Ovary (tissue), 3 donors: ENCODE data around the gene SYT2.

Experiments
- POLR2A ChIP-seq: fragments of 450-650 bp; IDR thresholded peaks from one replicate; pipeline ENCODE4 v1.6.1; 2017; ENCODE audit warnings: antibody characterized with exemption, mild to moderate bottlenecking, moderate library complexity
- TF ChIP-seq, protein P1 (sequence below), 3 donors: fragments of 450-650 bp in 2 of 3; fragments of 200-600 bp in 1 of 3; IDR thresholded peaks; one replicate each; pipeline versions ENCODE4 v1.5.1 to v1.8.0; 2016 to 2022; ENCODE audit warnings: antibody characterized with exemption in 3 of 3, mild to moderate bottlenecking in 1 of 3
- donor health status: DM: no; HTN: no; CAD: no.

- TF ChIP-seq, protein P1, sequence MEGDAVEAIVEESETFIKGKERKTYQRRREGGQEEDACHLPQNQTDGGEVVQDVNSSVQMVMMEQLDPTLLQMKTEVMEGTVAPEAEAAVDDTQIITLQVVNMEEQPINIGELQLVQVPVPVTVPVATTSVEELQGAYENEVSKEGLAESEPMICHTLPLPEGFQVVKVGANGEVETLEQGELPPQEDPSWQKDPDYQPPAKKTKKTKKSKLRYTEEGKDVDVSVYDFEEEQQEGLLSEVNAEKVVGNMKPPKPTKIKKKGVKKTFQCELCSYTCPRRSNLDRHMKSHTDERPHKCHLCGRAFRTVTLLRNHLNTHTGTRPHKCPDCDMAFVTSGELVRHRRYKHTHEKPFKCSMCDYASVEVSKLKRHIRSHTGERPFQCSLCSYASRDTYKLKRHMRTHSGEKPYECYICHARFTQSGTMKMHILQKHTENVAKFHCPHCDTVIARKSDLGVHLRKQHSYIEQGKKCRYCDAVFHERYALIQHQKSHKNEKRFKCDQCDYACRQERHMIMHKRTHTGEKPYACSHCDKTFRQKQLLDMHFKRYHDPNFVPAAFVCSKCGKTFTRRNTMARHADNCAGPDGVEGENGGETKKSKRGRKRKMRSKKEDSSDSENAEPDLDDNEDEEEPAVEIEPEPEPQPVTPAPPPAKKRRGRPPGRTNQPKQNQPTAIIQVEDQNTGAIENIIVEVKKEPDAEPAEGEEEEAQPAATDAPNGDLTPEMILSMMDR (IDR thresholded peaks at IDR 0.05) = no peak
- TF ChIP-seq POLR2A = no peak
Observed at GRCh38 chr1:202584707-202585589, 125.3 kb downstream of the SYT2 start.
